Ramos (cell line): ENCODE data around the gene RSL24D1.

ENCODE experiments used
- in situ Hi-C: fragments of 300-500 bp; cut with MboI; formaldehyde crosslinking; loops from one replicate; pipeline ENCODE4 v1.14.3; 2022; ENCODE audit warnings: low sequenced_read_pairs; ENCODE audit not compliant: unreplicated experiment

RSL24D1 gene

DNA sequence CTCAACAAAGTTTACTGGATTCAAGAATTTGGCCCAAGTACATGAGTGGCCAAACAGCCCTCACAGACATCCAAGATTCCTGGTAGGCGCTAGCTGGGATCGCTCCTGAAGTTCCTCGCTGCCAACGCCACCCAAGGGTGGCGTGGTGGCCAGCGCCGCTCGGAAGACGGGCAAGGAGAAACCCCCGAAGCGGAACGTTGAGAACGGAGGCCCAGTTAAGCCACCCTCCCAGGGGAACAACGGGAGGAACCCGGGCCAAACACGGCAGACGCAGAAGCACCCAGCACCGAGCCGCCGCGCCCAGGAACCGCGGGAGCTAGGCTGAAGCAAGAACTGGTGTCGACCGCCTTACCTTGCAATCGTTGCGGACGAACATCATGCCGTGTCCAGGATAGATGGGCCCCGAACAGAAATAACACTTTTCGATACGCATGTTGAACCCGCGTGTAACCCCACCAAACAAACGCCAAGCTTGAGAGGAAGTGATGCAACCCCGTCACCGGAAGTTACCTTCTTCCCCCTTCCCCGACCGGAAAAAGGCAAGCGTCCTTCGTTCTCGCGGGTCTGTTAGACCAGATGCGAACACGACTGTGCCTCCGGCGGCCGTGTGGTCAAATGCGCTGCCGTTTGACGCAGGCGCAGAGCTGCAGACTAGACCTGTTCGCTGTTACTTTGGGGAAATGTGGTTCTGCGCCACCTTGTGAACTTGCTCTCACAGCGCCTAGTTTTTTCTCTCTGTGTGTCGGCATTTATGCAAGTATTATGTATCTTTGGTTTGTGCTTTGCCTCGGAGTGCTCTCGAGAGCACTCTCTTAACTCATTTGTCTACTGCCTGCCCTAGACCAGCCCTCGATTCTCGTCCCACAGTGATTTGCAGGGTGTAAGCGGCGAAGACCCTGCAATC is at the start of gene RSL24D1:
RSL24D1 (minus strand) TSS at position 484 of the 904 bp plus-strand sequence; CDS start at position 433, 51 bp downstream.
- in situ Hi-C loops = no loop called here

DNA sequence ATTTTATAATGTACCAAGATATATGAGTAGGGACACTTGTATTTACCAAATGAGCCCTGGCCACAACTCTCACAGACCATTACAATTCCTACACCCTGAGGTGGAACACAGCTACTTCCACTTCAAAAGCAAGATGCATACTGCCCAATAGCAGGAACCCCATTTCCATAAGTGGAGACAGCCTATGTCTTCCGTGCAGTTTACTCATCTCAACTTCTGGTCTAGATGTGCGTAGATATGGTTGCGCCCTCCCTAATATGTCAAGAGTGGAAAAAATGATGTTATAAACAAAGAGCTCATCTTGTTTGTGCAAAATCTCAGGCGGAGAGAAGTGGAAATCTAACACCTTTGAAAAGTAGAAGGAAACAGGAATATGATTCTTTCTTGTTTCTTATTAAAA is 48.3 kb upstream of the RSL24D1 start:
- in situ Hi-C loops = no loop called here

DNA sequence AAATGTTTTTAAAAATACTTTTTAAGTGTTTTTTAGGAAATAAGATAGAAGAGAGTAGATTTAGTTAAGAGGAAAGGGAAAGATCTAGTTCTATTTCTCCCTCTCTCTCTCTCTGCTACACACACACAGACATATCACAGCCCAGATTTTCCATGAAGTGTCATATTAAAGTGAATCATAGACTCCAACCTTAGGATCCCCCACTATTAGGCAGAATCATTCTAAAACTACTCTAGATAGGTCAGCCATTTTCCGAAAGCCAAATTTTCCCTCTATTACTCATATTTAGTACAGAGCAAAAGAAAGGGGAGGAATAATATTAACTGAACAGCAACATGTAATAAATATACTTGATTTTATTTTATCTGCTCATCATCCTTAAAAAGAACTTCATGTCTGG is 45.1 kb upstream of the RSL24D1 start:
- in situ Hi-C loops = no loop called here

DNA sequence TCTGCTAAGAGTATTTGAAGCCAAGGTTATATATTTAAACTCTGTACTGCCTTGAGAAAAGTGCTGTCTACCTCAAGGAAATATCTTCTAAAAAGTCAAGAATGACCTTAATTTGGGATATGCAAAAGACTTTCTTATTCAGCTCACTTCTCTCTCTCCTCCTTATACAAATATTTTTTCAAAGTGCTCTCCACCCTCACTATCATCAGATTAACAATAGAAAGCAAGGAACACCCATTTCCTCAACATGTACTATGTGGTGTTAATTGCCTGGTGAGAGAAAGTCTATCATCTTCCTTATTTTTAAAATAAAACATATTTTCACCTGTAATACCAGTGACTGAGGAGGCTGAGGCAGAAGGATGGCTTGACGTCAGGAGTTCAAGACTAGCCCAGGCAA is 44.4 kb upstream of the RSL24D1 start:
- in situ Hi-C loops = no loop called here

DNA sequence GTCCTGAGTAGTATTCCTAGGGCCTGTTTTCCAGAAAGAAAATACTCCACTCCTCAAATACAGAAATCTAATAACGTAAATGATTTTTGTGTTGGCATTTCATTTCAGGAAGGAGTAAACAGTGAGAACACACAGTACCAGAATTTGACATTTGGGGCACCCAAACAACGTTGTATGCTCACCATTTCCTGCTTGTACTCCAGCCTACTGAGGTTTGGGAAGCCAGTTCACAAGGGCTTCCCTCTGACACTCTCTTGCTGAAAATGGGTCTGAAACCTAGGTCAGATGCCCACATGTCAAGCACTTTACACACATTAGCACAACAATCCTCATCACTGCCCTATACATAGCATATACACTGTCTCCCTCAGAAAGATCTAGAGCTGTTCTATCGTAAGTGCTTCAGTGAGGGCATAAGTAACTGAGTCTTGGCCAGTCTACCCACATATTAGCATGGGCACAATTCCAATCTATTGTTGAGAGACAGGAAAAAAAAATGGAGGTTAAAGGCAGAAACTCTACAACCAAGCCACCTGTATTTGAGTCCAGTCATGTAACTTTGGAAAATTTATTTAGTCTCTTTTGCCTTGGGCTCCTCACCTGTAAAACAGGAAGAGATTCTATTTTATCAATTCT is 43.5 kb upstream of the RSL24D1 start:
- in situ Hi-C loops = no loop called here

DNA sequence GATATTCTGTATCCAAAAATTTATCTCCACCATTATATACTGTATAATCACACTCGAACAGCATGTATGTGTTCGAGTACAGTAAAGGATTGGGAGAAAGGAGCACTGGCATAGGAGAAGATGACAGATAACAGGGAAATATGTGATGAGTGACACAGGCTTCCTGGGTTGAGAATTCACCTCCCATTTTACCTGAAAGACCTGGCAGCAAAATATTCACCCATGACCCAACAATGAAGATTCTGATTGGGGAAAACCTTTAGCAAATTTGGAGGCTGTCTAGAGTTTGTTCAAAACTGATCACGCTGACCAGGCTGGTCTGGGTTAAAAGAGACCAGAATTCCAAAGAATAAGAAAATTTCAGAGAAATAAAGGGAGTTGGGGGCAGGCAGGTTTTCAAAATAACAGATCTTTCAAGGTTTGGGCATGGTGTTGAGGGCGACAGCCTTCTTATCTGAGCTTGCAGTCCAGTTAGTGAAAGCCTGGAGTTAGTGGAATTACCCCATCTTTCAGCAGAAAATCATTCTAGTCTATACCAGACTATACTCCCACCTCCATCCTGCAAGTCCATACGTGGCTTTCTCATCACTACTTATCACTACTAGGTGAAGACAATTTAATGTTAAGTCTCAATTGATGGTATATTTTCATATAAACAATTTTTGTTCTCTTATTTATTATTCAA is 42.8 kb upstream of the RSL24D1 start:
- in situ Hi-C loops = no loop called here

DNA sequence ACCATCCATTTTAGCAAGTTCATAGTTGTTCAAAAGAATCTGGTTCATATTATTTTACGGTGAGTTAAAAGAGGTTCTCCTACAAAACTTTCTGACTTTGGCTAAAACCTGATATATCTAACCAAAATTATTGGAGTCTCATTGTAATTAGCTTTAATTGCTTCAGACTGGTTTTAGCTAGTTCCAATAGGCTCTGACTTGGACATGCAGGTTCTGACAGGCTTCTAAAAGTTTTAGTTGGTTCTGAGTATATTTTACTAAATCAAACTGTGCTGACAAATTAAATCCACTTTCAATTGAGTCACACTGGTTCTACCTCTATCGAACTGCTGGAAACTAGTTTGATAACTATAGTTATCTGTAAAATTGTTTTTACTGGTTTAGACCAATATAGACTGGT is 42.1 kb upstream of the RSL24D1 start:
- in situ Hi-C loops = no loop called here

DNA sequence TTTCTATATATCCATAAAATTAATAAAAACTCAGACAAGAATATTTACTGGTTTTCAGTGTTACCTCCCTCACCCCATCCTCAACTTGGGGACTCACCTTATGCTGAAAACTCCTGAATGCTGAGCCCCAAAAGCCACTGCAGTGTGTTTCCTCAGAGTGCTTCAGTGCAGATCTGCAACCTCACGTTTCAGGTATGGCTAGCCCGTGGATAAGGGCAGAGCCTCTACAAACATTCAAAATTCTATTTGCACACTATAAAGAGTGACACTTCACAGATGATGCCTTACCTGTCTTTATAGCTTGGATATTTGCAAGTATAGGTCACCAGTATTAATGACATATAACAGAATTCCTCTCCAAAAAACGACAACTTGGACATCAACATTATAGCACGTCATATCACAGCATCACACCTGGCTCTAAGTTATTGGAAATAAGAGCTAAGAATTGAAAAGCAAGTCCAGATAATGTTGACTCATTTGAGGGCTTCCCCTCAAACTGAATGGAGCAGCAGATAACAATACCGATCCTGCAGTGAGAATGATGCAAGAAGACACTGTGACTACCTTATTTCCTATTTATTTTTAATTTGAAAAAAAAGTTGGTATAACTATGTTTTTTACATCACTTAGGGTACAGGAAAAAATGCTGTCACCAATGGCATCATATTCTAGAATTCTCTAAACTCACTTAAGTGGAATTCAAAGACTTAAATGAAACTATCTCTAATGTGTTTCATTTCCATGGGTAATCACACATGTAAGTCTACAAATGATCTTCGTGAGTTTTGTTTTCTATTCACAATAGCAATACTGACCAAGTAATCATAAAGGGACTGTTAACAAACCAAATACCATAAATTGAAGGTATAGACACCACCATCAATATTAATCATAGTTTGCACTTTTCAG is 40.7 kb upstream of the RSL24D1 start:
- in situ Hi-C loops = no loop called here

DNA sequence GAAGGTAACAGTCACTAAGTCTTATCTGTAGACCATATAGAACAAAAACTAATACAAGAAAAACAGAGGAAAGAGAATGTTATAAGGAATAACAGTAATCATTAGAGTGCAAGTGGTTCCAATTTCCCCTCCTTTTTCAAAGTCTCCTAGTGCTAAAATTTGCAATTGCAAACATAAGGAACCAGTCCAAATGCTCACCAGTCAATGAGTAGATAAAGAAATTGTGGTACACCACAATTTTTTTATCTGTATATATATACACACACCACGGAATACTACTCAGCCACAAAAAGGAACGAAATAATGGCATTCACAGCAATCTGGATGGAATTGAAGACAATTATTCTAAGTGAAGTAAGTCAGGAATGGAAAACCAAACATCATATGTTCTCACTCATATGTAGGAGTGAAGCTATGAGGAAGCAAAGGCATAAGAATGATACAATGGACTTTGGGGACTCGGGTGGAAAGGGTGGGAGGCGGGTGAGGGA is 38.9 kb upstream of the RSL24D1 start:
- in situ Hi-C loops = no loop called here

DNA sequence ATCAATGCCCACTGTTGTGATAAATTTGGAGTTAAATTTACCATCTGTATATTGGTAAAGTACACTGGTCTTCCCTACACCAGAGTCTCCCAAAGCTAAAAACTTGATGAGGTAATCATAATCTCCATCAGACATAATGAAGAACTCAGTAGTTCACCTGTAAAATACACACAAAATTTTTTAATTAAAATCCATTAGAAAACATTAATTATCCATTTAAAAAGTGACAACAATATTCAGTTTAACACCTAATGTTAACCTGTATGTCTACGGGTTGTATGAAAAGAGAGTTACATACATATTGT is 38.0 kb upstream of the RSL24D1 start:
- in situ Hi-C loops = no loop called here

DNA sequence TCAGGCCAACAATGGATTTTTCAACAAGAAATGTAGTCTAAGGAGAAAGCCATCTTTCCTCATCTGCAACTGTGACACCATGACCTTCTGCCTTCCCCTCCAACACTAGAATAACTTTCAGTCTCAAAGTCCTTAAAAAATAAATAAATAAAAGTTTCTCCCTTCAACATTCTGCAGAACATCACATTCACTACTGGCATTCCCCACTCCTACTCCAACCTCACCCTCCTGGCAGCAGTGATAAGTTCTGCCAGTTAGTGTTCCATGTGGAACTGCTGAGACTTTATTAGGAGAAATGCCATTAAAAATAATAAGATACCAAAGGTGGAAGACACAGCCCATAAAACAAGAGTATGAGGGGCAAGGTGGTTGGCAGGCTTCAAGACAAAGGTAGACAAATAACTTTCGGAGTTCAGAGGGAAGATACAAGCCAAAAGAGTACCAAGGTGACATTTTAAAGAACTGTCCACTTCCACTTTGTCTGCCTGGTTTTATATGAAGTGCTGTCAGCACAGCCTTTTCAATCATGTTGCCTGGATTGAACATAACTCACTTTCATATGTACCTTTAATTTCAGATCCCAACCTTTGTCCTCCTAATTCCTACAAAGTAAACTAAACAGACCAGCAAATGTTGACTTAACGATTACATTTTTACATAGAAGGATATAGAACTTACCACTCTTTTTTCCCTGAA is 37.5 kb upstream of the RSL24D1 start:
- in situ Hi-C loops = no loop called here

DNA sequence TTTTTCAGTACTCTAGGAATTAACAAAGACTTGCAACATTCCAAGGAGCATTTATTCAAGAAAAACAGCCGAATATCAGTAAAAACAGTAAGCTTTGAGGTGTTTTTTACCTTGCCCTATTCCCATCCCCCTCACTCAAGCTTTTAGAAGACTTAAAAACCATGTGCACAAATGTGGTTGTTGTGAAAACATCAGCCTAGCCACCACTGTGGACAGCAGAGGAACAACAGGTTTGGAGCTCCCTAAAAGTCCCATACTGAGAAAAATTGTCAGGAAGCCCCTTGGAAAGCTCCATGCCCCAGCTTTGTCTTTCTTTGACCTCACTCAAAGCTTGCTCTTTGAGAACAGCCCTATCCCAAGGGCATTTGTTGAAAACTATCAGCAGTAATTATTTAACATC is 34.7 kb upstream of the RSL24D1 start:
- in situ Hi-C loops = no loop called here

DNA sequence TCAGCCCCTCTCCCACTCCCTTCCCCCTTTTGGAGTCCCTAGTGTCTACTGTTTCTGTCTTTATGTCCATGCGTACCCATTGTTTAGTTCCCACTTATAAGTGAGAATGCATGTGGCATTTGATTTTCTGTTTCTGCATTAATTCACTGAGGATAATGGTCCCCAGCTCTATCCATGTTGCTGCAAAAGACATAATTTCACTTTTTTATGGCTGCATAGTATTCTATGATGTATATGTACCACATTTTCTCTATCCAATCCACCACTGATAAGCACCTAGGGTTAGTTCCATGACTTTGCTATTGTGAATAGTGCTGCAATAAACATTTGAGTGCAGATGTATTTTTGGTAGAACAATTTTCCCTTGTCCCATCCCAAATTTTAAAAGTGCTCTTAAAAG is 34.2 kb upstream of the RSL24D1 start:
- in situ Hi-C loops = no loop called here

DNA sequence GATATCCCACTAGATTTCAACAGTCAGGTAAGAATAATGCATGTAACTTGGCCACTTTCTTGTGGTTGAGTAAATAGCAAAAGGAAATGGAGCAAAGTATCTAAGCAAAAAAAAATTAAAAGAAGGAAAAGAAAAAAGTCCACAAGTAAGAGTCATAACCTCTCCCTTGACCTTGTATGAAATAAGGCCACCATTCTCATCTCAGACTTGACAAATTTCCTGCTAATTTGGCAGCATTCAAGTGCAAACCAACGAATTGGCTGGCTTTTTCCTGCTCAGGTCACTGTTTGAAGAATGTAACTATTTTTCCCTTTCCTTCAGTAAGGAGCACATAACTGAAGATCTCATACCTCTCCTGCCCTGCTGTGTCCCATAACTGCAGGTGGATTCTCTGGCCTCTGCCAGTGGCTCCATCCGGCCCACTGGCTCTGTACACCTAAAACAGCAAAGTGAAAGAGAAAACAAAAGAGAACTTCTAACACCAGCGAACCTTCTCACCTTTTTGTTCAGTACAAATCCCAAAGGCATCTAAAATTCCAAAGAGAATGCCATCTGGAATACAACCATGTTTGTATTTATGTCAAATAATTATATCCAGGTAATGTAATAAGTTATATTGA is 33.4 kb upstream of the RSL24D1 start:
- in situ Hi-C loops = no loop called here

DNA sequence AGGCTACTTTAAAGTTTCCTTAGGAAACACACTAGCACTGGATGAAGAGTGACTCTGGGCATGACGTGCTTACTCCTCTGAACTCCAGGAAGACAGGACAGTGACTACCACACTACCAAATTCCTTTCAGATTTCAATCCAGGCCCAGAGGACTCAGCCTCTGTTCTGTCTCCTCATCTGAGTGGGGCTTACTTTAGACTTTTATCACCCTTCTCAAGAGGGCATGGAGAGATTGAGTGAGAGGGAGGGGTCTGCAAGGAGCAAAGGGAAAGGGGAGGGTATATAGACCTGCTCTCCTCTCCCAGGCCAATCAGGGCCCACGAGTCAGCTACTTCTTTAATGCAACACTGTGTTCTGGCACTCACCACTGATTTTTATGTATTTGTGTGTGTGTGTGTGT is 29.4 kb upstream of the RSL24D1 start:
- in situ Hi-C loops = no loop called here

DNA sequence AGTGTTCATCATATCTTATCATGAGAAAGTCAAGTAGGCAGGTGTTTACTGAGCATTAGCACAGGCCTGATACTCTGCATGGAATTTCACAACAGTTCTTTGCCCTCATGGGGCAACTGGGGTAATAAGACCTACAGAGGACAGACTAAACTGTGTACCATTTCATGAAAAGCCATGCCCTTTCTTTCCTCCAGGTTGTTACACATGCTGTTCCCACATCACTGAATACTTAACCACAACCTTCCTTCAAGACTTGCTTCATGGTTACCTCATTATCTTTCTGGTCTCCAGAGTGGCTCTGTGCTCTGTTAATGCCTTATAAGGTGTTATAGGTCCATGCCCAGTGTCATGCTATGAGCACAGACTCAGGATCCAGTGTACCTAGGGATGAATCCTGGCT is 28.2 kb upstream of the RSL24D1 start:
- in situ Hi-C loops = loop anchor here (5.0 kb wide), 1 partner anchor 212 kb away; no protein-coding TSS in a partner anchor

DNA sequence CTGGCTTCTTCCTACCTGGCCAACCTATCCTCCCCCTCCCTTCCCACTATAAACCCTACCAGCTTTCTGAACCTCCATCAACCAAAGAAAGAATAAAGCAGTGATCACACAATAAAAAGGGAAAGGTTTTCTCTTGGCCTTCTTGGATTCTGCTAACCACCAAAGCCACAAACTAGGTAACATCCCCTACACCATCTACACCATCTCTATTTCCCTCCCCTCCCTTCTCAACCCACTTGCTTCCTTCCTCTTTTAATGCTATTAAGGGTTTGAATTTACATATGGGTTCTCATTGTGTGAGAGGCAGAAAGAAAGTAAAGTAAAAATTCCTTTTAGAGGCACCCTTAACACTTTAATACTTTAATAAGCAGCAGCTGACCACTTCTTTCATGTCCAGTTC is 25.8 kb upstream of the RSL24D1 start:
- in situ Hi-C loops = loop anchor here (5.0 kb wide), 1 partner anchor 215 kb away; no protein-coding TSS in a partner anchor

DNA sequence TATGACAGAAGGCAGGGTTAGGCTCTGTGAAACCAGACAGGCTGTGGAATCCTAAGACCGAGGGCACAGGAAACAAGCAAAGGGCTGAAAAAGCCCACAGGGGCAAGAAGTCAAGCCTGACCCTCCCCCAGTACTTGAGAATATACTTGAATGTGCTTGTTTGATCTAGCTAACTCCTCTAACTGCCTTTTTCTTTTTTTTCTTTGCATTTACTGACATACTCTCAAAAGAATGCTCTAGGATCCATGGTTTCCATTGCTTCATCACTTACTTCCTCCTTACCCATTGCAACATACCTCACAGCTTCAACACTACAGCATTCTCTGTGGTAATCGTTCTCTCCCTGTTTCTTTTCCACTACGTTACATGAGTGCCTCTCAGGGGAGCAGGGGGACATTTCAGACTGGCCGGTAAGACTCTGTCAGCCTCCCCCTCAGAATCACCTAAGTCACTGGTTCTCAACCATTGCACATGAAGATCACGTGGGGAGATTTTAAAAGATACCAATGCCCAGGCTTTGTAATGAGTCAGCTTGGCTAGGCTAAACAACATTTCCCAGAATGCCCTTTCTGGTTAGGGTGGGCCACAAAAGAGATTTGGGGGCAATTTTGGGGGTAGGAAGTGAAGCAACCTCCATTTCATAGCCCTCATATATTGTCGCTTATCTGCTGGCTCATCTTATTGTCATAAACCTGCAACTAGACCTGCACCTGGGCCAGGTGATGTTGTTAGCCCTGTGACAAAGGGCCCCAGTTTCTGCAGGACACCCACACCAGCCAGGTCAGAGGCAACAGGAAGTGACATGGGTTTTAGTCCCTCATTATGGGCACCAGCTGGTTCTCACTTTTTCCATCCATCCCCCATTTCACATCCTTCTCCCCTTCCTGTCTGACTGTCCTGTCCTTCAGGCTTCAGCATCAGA is 24.6 kb upstream of the RSL24D1 start:
- in situ Hi-C loops = loop anchor here (5.0 kb wide), 1 partner anchor 216 kb away; no protein-coding TSS in a partner anchor
